Stimulated activated CD4-positive, alpha-beta T cell treated with anti-CD3 and anti-CD28 coated beads, Interleukin-1b, Interleukin-23, amount 100 ng/mL, for 24 hours (primary cell): ENCODE measurements around the gene QDPR.
"Not testable (repeated sequence)": the region's sequence is repeated elsewhere in the genome, so short reads cannot be mapped to it uniquely, and the experiment has no call there.

Experiments used
- DNase-seq, 4 experiments: peaks; one replicate each; pipeline ENCODE4 v3.0.0-alpha.2; 2020; ENCODE audit warnings: low read depth in 4 of 4, low spot score in 1 of 4

Gene QDPR

GRCh38 chr4:17511950-17512795 lies at the start of gene QDPR:
Gene QDPR (minus strand): TSS chr4:17512090. CDS start chr4:17512054, 36 bp downstream.
- DNase-seq: peak; percentile 32 to 71 (median 64)

GRCh38 chr4:17561195-17561909 lies 49.5 kb upstream of the QDPR start:
- no peak for DNase-seq

GRCh38 chr4:17560065-17560673 lies 48.3 kb upstream of the QDPR start:
- no peak for DNase-seq

DNA sequence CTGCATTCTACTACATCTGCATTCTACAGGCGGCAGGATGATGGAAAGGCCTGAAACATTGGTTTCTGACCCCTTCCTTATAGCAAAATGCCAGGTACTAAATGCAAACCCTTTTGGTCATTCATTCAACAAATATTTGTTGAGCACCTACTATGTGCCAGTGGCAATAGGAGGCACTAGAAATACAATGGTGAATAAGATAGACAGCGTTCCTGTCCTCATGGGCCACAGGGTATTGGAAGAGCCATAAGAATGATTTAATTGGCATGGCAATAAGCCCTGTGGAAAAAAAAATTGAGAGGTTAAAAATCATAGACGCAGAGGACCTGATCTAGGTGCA lies 47.8 kb upstream of the QDPR start:
- DNase-seq: no peak

- no peak for DNase-seq
Observed at GRCh38 chr4:17558941-17559708, 47.2 kb upstream of the QDPR start.

GRCh38 chr4:17557880-17558279 lies 46.0 kb upstream of the QDPR start:
- DNase-seq: no peak

DNA sequence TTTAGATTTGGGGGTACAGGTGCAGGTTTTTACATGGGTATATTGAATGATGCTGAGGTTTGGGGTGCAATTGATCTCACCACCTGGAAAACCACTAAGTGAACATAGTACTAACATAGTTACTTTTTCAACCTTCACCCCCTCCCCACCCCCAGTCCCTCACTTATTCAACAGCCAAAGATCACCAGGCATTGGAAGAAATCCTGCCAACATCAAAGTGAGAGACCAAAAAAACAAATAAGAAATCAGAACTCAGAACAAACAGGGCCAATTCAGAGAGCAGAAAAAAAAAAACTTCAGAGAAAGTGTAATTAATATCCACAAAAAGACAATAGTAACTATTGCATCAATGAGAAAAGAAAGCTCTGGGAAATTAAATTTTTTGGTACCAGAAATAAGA lies 44.6 kb upstream of the QDPR start:
- DNase-seq: no peak

DNA sequence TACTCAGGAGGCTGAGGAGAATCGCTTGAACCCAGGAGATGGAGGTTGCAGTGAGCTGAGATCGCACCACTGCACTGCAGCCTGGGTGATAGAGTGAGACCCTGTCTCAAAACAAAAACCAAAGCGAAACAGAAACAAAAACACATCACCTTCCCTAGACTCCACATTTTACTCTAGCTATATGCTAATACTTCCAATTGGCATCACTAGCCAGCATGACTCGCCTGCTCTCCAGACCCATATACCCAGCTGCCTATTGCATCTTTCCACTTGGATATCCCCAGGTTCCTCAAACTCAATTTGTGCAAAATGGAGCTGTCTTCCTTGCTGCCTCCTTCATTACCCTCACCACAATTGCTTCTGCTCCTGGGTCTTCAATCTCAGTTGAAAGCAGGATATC lies 42.7 kb upstream of the QDPR start:
- no peak for DNase-seq

GRCh38 chr4:17552427-17552826 lies 40.5 kb upstream of the QDPR start:
- no peak for DNase-seq

DNA sequence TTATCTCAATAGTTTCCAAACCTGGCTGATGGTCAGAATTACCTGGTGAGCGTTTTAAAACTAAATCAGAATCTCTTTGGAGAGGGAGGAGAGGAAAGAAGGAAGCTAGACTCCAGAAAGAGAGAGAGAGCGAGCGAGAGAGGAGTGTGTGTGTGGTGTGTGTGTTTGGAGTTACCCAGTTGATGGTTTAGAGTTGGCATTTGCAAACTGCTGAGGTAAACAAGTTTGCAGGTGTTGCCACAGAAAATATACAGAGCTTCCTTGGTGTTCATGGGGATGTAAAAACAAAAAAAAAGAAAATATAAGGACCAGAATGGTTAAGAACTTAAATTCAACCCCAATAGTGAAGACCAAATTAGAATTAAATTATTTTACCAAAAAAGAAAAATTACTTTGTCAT lies 38.7 kb upstream of the QDPR start:
- no peak for DNase-seq

DNA sequence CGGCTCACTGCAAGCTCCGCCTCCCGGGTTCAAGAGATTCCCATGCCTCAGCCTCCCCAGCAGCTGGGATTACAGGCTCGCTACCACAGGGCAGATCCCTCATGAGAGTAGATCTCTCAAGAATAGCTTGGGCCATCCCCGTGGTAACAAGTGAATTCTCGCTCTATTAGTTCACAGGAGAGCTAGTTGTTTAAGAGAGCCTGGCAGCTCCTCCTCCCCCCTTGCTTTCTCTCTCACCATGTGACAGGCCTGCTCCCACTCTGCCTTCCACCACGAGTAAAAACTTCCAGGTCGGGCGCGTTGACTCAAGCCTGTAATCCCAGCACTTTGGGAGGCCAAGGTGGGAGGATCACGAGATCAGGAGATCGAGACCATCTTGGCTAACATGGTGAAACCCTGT lies 34.8 kb upstream of the QDPR start:
- DNase-seq: no peak

DNA sequence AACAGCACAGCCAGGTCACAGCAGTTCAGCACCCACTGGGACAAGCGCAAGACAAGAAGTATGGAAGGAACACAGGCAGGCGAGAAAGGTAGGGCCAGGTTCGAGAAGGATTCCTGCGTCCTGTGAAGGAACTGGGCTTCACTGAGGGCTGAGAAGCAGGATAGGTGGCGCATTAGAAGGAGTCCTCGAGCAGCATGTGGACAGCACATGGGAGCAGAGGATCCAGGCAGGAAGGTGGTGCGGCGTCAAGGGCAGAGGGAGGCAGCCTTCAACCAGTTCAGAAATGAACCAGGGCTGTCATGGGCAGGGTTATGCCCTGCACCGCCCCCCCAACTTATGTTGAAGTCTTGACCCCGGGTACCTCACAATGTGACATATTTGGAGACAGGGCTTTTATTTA lies 34.3 kb upstream of the QDPR start:
- DNase-seq: no peak

GRCh38 chr4:17545374-17546140 lies 33.7 kb upstream of the QDPR start:
- no peak for DNase-seq

GRCh38 chr4:17544831-17545234 lies 32.9 kb upstream of the QDPR start:
- DNase-seq: no peak

DNA sequence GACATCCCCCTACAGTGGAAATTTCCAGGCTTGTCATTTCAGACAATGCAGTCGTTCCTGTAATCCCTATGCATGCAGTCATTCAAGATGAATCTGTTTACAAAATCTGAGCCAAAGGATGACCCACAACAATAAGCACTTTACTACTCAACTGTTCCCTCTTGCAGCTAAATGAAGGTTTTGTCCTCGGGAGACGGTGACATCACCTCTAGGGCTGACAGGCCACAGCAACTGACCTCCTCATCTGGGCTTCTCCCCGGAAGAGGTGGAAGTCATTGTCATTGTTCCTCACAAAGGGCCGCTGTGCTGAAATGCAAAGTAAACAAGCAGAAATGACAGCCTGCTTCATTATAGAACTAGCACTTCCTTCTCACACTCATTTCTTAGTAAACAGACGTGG lies 32.3 kb upstream of the QDPR start:
- DNase-seq: no peak

- DNase-seq: not testable (repeated sequence)
Observed at GRCh38 chr4:17537060-17537459, 25.2 kb upstream of the QDPR start.

DNA sequence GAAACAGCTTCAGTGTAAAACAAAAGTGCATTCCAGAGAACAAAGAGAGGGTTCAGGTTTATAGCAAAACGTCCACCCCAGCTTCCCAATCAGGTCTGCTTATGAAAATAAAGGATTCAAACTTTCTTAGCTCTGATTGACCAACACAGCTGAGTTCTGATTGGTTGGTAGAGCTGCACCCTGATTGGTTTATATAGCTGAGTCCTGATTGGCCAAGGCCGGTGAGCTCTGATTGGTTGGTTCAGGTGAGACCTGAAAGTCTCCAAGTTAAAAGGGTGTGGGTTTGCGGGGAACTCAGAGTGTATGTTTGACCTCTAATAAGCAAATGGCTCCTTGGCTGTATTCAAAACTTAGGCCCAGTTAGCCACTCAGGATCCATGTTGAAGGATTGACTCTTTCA lies 24.0 kb upstream of the QDPR start:
- no peak for DNase-seq

GRCh38 chr4:17535242-17535641 lies 23.4 kb upstream of the QDPR start:
- DNase-seq: no peak

DNA sequence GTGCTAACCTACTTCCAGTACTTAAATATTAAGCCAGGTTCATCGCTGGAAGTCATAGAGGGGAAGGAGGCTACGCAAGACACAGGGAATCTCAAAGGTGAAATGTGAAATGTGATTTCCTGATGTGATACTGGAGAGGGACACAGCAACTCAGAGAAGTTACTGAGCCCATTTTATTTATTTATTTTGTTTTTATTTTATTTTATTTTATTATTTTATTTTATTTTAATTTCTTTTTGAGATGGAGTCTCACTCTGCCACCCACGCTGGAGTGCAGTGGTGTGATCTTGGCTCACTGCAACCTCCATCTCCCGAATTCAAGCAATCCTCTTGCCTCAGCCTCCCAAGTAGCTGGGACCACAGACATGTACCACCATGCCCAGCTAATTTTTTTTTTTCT lies 22.8 kb upstream of the QDPR start:
- DNase-seq: no peak

GRCh38 chr4:17531538-17532285 lies 19.8 kb upstream of the QDPR start:
- no peak for DNase-seq
